Subcutaneous abdominal adipose tissue (tissue), 5 donors: ENCODE data around the gene CXCL9.
A peak's percentile ranks its signal among the peaks of the same experiment; 100 is the strongest.
"Not testable (repeated sequence)": the region's sequence is repeated elsewhere in the genome, so short reads cannot be mapped to it uniquely, and the experiment has no call there.

ENCODE experiments used
- H3K27ac ChIP-seq: one replicate; pipeline ENCODE4 v1.7.0; 2013; ENCODE audit warnings: low read depth, mild to moderate bottlenecking, inconsistent platforms, low read length, moderate library complexity
- H3K27me3 ChIP-seq, 5 donors: one replicate each; pipeline ENCODE4 v1.7.0; 2013; ENCODE audit warnings: low read length in 5 of 5, inconsistent platforms in 1 of 5; ENCODE audit not compliant: control insufficient read depth in 5 of 5, insufficient read depth in 4 of 5
- H3K36me3 ChIP-seq, 5 donors: one replicate each; pipeline ENCODE4 v1.7.0; 2013; ENCODE audit warnings: low read length in 5 of 5; ENCODE audit not compliant: control insufficient read depth in 5 of 5, insufficient read depth in 5 of 5
- H3K4me1 ChIP-seq, 5 donors: one replicate each; pipeline ENCODE4 v1.7.0; 2013; ENCODE audit warnings: low read length in 5 of 5, mild to moderate bottlenecking in 3 of 5, moderate library complexity in 1 of 5; ENCODE audit not compliant: control insufficient read depth in 5 of 5, insufficient read depth in 5 of 5
- H3K4me3 ChIP-seq, 5 donors: one replicate each; pipeline ENCODE4 v1.7.0; 2013; ENCODE audit warnings: low read length in 5 of 5, low read depth in 1 of 5
- H3K9ac ChIP-seq, 5 donors: one replicate each; pipeline ENCODE4 v1.7.0; 2013; ENCODE audit warnings: low read length in 5 of 5, mild to moderate bottlenecking in 4 of 5, moderate library complexity in 3 of 5
- H3K9me3 ChIP-seq, 5 donors: one replicate each; pipeline ENCODE4 v1.7.0; 2013; ENCODE audit warnings: low read length in 5 of 5; ENCODE audit not compliant: control insufficient read depth in 5 of 5
- donor health status: healthy.
- donor health status: healthy.
- donor health status: healthy.
- donor health status: healthy.
- donor health status: healthy.

Gene CXCL9

DNA sequence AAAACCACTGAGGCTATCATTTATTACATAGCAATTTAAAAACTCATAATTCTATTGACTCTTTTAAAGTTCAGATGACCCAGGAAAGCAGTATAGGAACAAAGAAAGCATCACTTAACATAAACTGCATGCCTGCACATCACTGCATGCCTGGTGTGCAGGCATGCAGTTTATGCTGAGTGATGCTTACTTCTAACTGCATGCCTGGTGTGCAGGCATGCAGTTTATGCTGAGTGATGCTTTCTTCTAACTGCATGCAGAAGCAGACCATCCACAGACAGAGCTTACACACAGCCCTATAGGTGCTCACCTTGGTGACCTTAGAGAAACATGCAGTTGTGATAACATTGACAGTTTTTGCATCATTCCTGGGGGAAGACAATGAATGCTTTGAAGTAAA, 33.5 kb downstream of the CXCL9 start:
- Histone ChIP-seq H3K27me3 (no peaks in the 10 kb centered on the region), H3K4me1 (no peaks in the 10 kb centered on the region), H3K27ac (no peak overlapping the region), H3K9ac (no peak overlapping the region), H3K9me3 (peaks cover 0 to 5% (median 0%) of the 10 kb centered on the region in 5 donors), H3K4me3 (no peak overlapping the region), H3K36me3 (peaks cover 58 to 90% (median 78%) of the 10 kb centered on the region in 5 donors)

DNA sequence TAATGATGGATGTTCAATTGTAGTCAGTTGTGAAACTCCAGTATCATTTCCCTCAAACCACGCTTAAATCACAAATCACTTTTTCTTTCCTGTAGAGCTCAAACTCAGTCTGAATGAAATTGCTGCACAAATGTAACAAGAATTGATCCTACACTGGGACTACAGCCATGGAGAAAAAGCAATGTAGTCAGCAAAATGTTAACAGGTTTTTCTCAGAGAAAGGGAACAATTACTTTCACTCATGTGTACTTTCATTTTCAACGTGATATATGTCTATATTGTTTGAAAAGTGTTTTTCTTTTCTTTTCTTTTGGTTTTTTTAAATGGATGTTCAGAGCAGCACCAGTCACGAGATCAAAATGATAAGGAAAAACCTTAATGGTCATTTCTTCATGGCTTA, 39.2 kb downstream of the CXCL9 start:
- H3K36me3 ChIP-seq: peaks cover 68 to 97% (median 88%) of the 10 kb centered on the region in 5 donors

DNA sequence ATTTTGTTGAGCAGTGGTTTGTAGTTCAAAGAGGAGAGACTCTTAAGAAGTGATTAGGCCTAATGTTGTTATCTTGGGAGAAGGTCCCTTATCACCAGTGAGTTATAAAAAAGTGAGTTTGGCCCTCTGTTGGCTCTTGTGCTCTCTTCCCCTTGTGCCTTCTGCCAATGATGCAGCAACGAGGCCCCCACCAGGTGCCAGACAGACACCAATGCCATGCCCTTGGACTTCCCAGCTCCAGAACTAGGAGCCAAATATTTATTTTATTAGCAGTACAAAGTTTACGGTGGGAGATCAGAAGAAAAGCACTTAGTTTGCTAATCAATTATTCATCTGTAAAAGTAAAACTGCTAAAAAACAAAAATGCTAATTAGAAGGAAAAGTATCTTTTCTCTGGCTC, 43.8 kb downstream of the CXCL9 start:
- Histone ChIP-seq H3K27me3 (no peaks in the 10 kb centered on the region), H3K4me1 (no peaks in the 10 kb centered on the region), H3K9ac (no peak overlapping the region), H3K9me3 (no peaks in the 10 kb centered on the region), H3K4me3 (no peak overlapping the region), H3K36me3 (peaks cover 63 to 80% (median 76%) of the 10 kb centered on the region in 5 donors), H3K27ac (no peak overlapping the region)

More for the DNA sequence above, 39.2 kb downstream of the CXCL9 start:
- Histone ChIP-seq H3K4me3 (no peak overlapping the region), H3K9ac (no peak overlapping the region), H3K27ac (no peak overlapping the region), H3K27me3 (no peaks in the 10 kb centered on the region), H3K9me3 (no peaks in the 10 kb centered on the region), H3K4me1 (no peaks in the 10 kb centered on the region)

DNA sequence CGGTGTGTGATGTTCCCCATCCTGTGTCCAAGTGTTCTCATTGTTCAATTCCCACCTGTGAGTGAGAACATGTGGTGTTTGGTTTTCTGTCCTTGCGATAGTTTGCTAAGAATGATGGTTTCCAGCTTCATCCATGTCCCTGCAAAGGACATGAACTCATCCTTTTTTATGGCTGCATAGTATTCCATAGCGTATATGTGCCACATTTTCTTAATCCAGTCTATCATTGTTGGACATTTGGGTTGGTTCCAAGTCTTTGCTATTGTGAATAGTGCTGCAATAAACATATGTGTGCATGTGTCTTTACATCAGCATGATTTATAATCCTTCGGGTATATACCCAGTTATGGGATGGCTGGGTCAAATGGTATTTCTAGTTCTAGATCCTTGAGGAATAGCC, 45.2 kb downstream of the CXCL9 start:
- not testable (repeated sequence) for H3K4me1 ChIP-seq, H3K9ac ChIP-seq, H3K9me3 ChIP-seq, H3K27me3 ChIP-seq, H3K4me3 ChIP-seq, H3K27ac ChIP-seq
- H3K36me3 ChIP-seq: peaks cover 62 to 80% (median 76%) of the 10 kb centered on the region in 5 donors

DNA sequence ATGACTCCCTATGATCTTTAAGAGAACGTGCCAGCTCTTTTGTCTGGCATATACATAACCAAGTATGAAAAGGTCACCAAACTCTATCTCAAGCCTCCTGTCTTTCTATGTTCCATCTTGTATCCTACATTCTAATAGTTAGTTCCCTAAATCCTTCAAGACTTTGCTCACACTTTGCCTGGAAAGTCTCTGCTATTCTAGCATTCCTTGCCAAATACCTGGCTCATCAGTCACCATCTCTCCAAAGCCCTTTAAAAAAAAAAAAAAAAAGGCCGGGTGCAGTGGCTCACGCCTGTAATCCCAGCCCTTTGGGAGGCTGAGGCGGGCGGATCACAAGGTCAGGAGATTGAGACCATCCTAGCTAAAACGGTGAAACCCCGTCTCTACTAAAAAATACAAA, 48.8 kb downstream of the CXCL9 start:
- H3K27ac ChIP-seq, H3K4me1 ChIP-seq, H3K9ac ChIP-seq, H3K4me3 ChIP-seq, H3K9me3 ChIP-seq, H3K27me3 ChIP-seq: not testable (repeated sequence)
- H3K36me3 ChIP-seq: peaks cover 50 to 78% (median 74%) of the 10 kb centered on the region in 5 donors

DNA sequence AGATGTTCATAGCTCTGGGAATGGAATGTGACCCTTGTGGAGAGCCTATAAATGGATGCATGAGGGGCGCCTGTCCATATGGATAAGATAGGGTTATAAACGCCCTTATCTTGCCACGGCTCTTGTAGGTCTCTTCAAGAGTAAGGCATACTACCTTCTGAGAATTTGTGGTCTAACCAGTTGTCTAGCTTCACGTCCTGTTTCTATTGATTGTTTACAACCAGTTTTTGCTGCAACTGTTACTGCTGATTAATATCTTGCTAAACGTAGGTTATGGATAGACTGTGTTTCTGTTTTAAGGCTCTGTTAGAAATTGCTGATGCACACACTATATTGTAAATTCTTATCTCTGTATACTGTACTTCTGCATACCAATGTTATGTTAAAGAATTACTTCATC, 52.5 kb downstream of the CXCL9 start:
- not testable (repeated sequence) for H3K9me3 ChIP-seq, H3K27ac ChIP-seq, H3K4me3 ChIP-seq, H3K27me3 ChIP-seq, H3K4me1 ChIP-seq, H3K9ac ChIP-seq
- peaks cover 61 to 91% (median 82%) of the 10 kb centered on the region in 5 donors for H3K36me3 ChIP-seq

DNA sequence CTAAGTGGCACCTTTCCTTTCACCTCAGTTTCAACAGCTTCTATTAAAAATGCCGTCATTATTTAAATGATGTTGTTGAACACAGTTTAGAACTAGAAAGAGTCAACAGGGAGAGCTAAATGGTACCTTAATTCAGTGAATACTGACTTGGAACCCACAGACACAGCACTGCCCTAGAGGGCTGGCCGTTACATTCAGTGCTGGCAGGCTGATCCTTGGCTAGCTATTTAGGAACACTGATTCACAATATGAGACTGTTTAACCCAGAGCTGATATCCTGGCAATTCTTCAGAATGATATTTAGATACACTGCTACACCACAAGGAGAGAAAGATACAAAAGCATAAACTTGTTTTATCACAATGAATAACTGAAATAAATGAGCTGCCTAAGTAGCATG, 53.8 kb downstream of the CXCL9 start:
- Histone ChIP-seq H3K27ac (no peak overlapping the region), H3K4me3 (no peak overlapping the region), H3K27me3 (no peaks in the 10 kb centered on the region), H3K9me3 (no peaks in the 10 kb centered on the region), H3K36me3 (peaks cover 66 to 90% (median 76%) of the 10 kb centered on the region in 5 donors), H3K4me1 (no peaks in the 10 kb centered on the region), H3K9ac (peak overlapping the region in 1 of 5 donors; percentile 15)
